ENCODE results near the gene RNF4.

The RNF4 gene

GRCh38 chr4:2437475-2438215, 31.3 kb upstream of the RNF4 start:
- DNase-seq (ENCODE audit: low read depth), result no peak

- no peak for DNase-seq (ENCODE audit: low read depth)
These were observed 29.8 kb upstream of the RNF4 start for GRCh38 chr4:2438822-2439718.

- DNase-seq (ENCODE audit: low read depth), result peak; percentile 40
These were observed 27.3 kb upstream of the RNF4 start for GRCh38 chr4:2441393-2442174.

- no peak for DNase-seq (ENCODE audit: low read depth)
These were observed 26.5 kb upstream of the RNF4 start for GRCh38 chr4:2442175-2442993.

- no peak for DNase-seq (ENCODE audit: low read depth)
These were observed 25.7 kb upstream of the RNF4 start for GRCh38 chr4:2443061-2443730.

GRCh38 chr4:2443956-2444740, 24.8 kb upstream of the RNF4 start:
- no peak for DNase-seq (ENCODE audit: low read depth)

GRCh38 chr4:2445130-2445529, 23.8 kb upstream of the RNF4 start:
- no peak for DNase-seq (ENCODE audit: low read depth)

GRCh38 chr4:2445571-2445970, 23.3 kb upstream of the RNF4 start:
- DNase-seq (ENCODE audit: low read depth), result no peak

- no peak for DNase-seq (ENCODE audit: low read depth)
These were observed 22.0 kb upstream of the RNF4 start for GRCh38 chr4:2446656-2447564.

- no peak for DNase-seq (ENCODE audit: low read depth)
These were observed 20.3 kb upstream of the RNF4 start for GRCh38 chr4:2448589-2448988.

- no peak for DNase-seq (ENCODE audit: low read depth)
These were observed 19.9 kb upstream of the RNF4 start for GRCh38 chr4:2449051-2449450.

- no peak for DNase-seq (ENCODE audit: low read depth)
These were observed 19.2 kb upstream of the RNF4 start for GRCh38 chr4:2449511-2450392.

GRCh38 chr4:2450394-2451035, 18.4 kb upstream of the RNF4 start:
- no peak for DNase-seq (ENCODE audit: low read depth)

GRCh38 chr4:2451036-2451520, 17.8 kb upstream of the RNF4 start:
- no peak for DNase-seq (ENCODE audit: low read depth)

GRCh38 chr4:2451821-2452785, 16.8 kb upstream of the RNF4 start:
- no peak for DNase-seq (ENCODE audit: low read depth)
